Activated naive CD4-positive, alpha-beta T cell treated with anti-CD3 and anti-CD28 coated beads, Interleukin-2, amount 10 ng/mL, durations not matched to agents 7 days and 5 days (primary cell): ENCODE data around the gene KCNG1.

Source experiments
- CTCF ChIA-PET: fragments of 350-600 bp; sonication (Branson Sonifier 250); formaldehyde crosslinking; loops from one replicate; lab custom pipeline; 2021; ENCODE audit warnings: antibody characterized with exemption; lab: Charles Lee
- DNase-seq: peaks from one replicate; pipeline ENCODE4 v3.0.0-alpha.2; 2020
- H3K27ac Mint-ChIP-seq: one replicate; pipeline ENCODE4 v1.8.0; 2021; ENCODE audit warnings: mild to moderate bottlenecking, moderate library complexity, mixed read lengths
- H3K27me3 Mint-ChIP-seq: one replicate; pipeline ENCODE4 v1.8.0; 2021; ENCODE audit warnings: mild to moderate bottlenecking, mixed read lengths
- H3K36me3 Mint-ChIP-seq: one replicate; pipeline ENCODE4 v1.8.0; 2021; ENCODE audit warnings: mixed read lengths
- H3K4me1 Mint-ChIP-seq: one replicate; pipeline ENCODE4 v1.8.0; 2021; ENCODE audit warnings: mixed read lengths
- H3K4me3 Mint-ChIP-seq: one replicate; pipeline ENCODE4 v1.8.0; 2021; ENCODE audit warnings: mild to moderate bottlenecking, moderate library complexity, mixed read lengths
- H3K9me3 Mint-ChIP-seq: one replicate; pipeline ENCODE4 v1.8.0; 2021; ENCODE audit warnings: mixed read lengths

The KCNG1 gene

GRCh38 chr20:51013577-51014330 lies 9.2 kb downstream of the KCNG1 start:
- Mint-ChIP-seq H3K27me3 (peaks cover 60% of the 10 kb centered on the region), H3K36me3 (no peaks in the 10 kb centered on the region), H3K27ac (no peak overlapping the region), H3K9me3 (no peaks in the 10 kb centered on the region), H3K4me1 (no peaks in the 10 kb centered on the region), H3K4me3 (no peak overlapping the region)
- CTCF ChIA-PET = interaction anchor here (1.2 kb wide), 2 partner anchors 16 to 293 kb away, joined by 3 read pairs; no protein-coding TSS in a partner anchor
- no peak for DNase-seq

- peaks cover 46% of the 10 kb centered on the region for H3K27me3 Mint-ChIP-seq
- H3K9me3 Mint-ChIP-seq = no peaks in the 10 kb centered on the region
- no peaks in the 10 kb centered on the region for H3K36me3 Mint-ChIP-seq
- CTCF ChIA-PET = interaction anchor here (1.2 kb wide), 1 partner anchor 295 kb away, joined by 3 read pairs; no protein-coding TSS in a partner anchor
- H3K27ac Mint-ChIP-seq = no peak overlapping the region
- DNase-seq = no peak
- H3K4me1 Mint-ChIP-seq = no peaks in the 10 kb centered on the region
- H3K4me3 Mint-ChIP-seq = no peak overlapping the region
Measured at GRCh38 chr20:51012357-51012756, 10.6 kb downstream of the KCNG1 start.

- Mint-ChIP-seq H3K4me1 (no peaks in the 10 kb centered on the region), H3K4me3 (no peak overlapping the region), H3K27me3 (peaks cover 39% of the 10 kb centered on the region), H3K27ac (no peak overlapping the region), H3K36me3 (no peaks in the 10 kb centered on the region), H3K9me3 (no peaks in the 10 kb centered on the region)
- no peak for DNase-seq
- CTCF ChIA-PET = interaction anchor here (1.2 kb wide), 1 partner anchor 24 kb away, joined by 3 read pairs; no protein-coding TSS in a partner anchor
Measured at GRCh38 chr20:51011479-51011878, 11.4 kb downstream of the KCNG1 start.

GRCh38 chr20:51010932-51011331 lies 12.0 kb downstream of the KCNG1 start:
- H3K4me1 Mint-ChIP-seq = no peaks in the 10 kb centered on the region
- CTCF ChIA-PET = interaction anchor here (1.2 to 1.3 kb wide), 2 partner anchors 9 to 24 kb away, joined by 3 to 4 read pairs; no protein-coding TSS in a partner anchor
- no peaks in the 10 kb centered on the region for H3K36me3 Mint-ChIP-seq
- no peak overlapping the region for H3K27ac Mint-ChIP-seq
- no peak for DNase-seq
- H3K27me3 Mint-ChIP-seq = peaks cover 36% of the 10 kb centered on the region
- H3K9me3 Mint-ChIP-seq = no peaks in the 10 kb centered on the region
- no peak overlapping the region for H3K4me3 Mint-ChIP-seq

GRCh38 chr20:51010043-51010365 lies 12.9 kb downstream of the KCNG1 start:
- CTCF ChIA-PET = interaction anchor here (1.3 kb wide), 1 partner anchor 10 kb away, joined by 4 read pairs; no protein-coding TSS in a partner anchor
- no peak for DNase-seq
- Mint-ChIP-seq H3K9me3 (no peaks in the 10 kb centered on the region), H3K4me3 (no peak overlapping the region), H3K27ac (no peak overlapping the region), H3K4me1 (no peaks in the 10 kb centered on the region), H3K27me3 (peaks cover 30% of the 10 kb centered on the region), H3K36me3 (no peaks in the 10 kb centered on the region)

- CTCF ChIA-PET = interaction anchor here (1.3 kb wide), 1 partner anchor 11 kb away, joined by 4 read pairs; no protein-coding TSS in a partner anchor
- H3K4me1 Mint-ChIP-seq = no peaks in the 10 kb centered on the region
- no peaks in the 10 kb centered on the region for H3K36me3 Mint-ChIP-seq
Measured at GRCh38 chr20:51009303-51010042, 13.4 kb downstream of the KCNG1 start.

GRCh38 chr20:51008718-51009117 lies 14.2 kb downstream of the KCNG1 start:
- no peaks in the 10 kb centered on the region for H3K4me1 Mint-ChIP-seq
- H3K27me3 Mint-ChIP-seq = peaks cover 19% of the 10 kb centered on the region
- no peak overlapping the region for H3K27ac Mint-ChIP-seq
- CTCF ChIA-PET = no interaction called here
- DNase-seq = no peak
- no peaks in the 10 kb centered on the region for H3K36me3 Mint-ChIP-seq
- H3K4me3 Mint-ChIP-seq = no peak overlapping the region
- no peaks in the 10 kb centered on the region for H3K9me3 Mint-ChIP-seq

More at GRCh38 chr20:51009303-51010042, 13.4 kb downstream of the KCNG1 start:
- Mint-ChIP-seq H3K27me3 (peaks cover 26% of the 10 kb centered on the region), H3K9me3 (no peaks in the 10 kb centered on the region), H3K4me3 (no peak overlapping the region), H3K27ac (no peak overlapping the region)
- no peak for DNase-seq

GRCh38 chr20:51005214-51005613 lies 17.7 kb downstream of the KCNG1 start:
- Mint-ChIP-seq H3K4me3 (no peak overlapping the region), H3K27ac (no peak overlapping the region), H3K4me1 (no peaks in the 10 kb centered on the region), H3K27me3 (peaks cover 18% of the 10 kb centered on the region), H3K9me3 (no peaks in the 10 kb centered on the region), H3K36me3 (no peaks in the 10 kb centered on the region)
- CTCF ChIA-PET = interaction anchor here (1.3 kb wide), 1 partner anchor 24 kb away, joined by 5 read pairs; no protein-coding TSS in a partner anchor
- DNase-seq = no peak

- H3K4me3 Mint-ChIP-seq = no peak overlapping the region
- DNase-seq = no peak
- H3K9me3 Mint-ChIP-seq = no peaks in the 10 kb centered on the region
- CTCF ChIA-PET = no interaction called here
- H3K4me1 Mint-ChIP-seq = no peaks in the 10 kb centered on the region
- H3K36me3 Mint-ChIP-seq = no peaks in the 10 kb centered on the region
- H3K27ac Mint-ChIP-seq = no peak overlapping the region
- H3K27me3 Mint-ChIP-seq = peaks cover 19% of the 10 kb centered on the region
Measured at GRCh38 chr20:51004781-51005180, 18.1 kb downstream of the KCNG1 start.

GRCh38 chr20:51004305-51004727 lies 18.6 kb downstream of the KCNG1 start:
- DNase-seq = no peak
- CTCF ChIA-PET = no interaction called here
- H3K4me3 Mint-ChIP-seq = no peak overlapping the region
- H3K27ac Mint-ChIP-seq = no peak overlapping the region
- H3K9me3 Mint-ChIP-seq = no peaks in the 10 kb centered on the region
- H3K27me3 Mint-ChIP-seq = peaks cover 17% of the 10 kb centered on the region
- no peaks in the 10 kb centered on the region for H3K36me3 Mint-ChIP-seq
- H3K4me1 Mint-ChIP-seq = no peaks in the 10 kb centered on the region

- CTCF ChIA-PET = no interaction called here
- no peaks in the 10 kb centered on the region for H3K4me1 Mint-ChIP-seq
- peaks cover 22% of the 10 kb centered on the region for H3K27me3 Mint-ChIP-seq
- no peak overlapping the region for H3K4me3 Mint-ChIP-seq
- no peaks in the 10 kb centered on the region for H3K36me3 Mint-ChIP-seq
- no peaks in the 10 kb centered on the region for H3K9me3 Mint-ChIP-seq
- no peak overlapping the region for H3K27ac Mint-ChIP-seq
- DNase-seq = no peak
Measured at GRCh38 chr20:51003753-51004152, 19.2 kb downstream of the KCNG1 start.

GRCh38 chr20:51002633-51003032 lies 20.3 kb downstream of the KCNG1 start:
- no peak overlapping the region for H3K27ac Mint-ChIP-seq
- H3K4me3 Mint-ChIP-seq = no peak overlapping the region
- H3K27me3 Mint-ChIP-seq = peaks cover 24% of the 10 kb centered on the region
- H3K36me3 Mint-ChIP-seq = no peaks in the 10 kb centered on the region
- H3K4me1 Mint-ChIP-seq = no peaks in the 10 kb centered on the region
- no peak for DNase-seq
- H3K9me3 Mint-ChIP-seq = no peaks in the 10 kb centered on the region
- CTCF ChIA-PET = interaction anchor here (1.0 kb wide), 2 partner anchors 10 to 13 kb away, joined by 3 read pairs; no protein-coding TSS in a partner anchor

- no peaks in the 10 kb centered on the region for H3K36me3 Mint-ChIP-seq
- peaks cover 31% of the 10 kb centered on the region for H3K27me3 Mint-ChIP-seq
- no peak overlapping the region for H3K27ac Mint-ChIP-seq
- no peaks in the 10 kb centered on the region for H3K4me1 Mint-ChIP-seq
- CTCF ChIA-PET = interaction anchor here (1.0 kb wide), 1 partner anchor 9 kb away, joined by 3 read pairs; no protein-coding TSS in a partner anchor
- H3K4me3 Mint-ChIP-seq = no peak overlapping the region
- H3K9me3 Mint-ChIP-seq = no peaks in the 10 kb centered on the region
- no peak for DNase-seq
Measured at GRCh38 chr20:51001430-51002265, 21.3 kb downstream of the KCNG1 start.

- Mint-ChIP-seq H3K9me3 (no peaks in the 10 kb centered on the region), H3K4me3 (no peak overlapping the region), H3K36me3 (no peaks in the 10 kb centered on the region), H3K4me1 (no peaks in the 10 kb centered on the region), H3K27ac (no peak overlapping the region), H3K27me3 (peaks cover 32% of the 10 kb centered on the region)
- CTCF ChIA-PET = interaction anchor here (0.8 kb wide), 1 partner anchor 12 kb away, joined by 4 read pairs; no protein-coding TSS in a partner anchor
- DNase-seq = no peak
Measured at GRCh38 chr20:50999355-50999754, 23.6 kb downstream of the KCNG1 start.
